GM21576 (cell line): ENCODE results near the gene SLC25A26.
"Not testable (repeated sequence)": the region's sequence is repeated elsewhere in the genome, so short reads cannot be mapped to it uniquely, and the experiment has no call there.

ENCODE experiments used
- ATAC-seq: cut with Tn5 transposase; IDR thresholded peaks from one replicate; pipeline ENCODE4 v1.9.1; 2021; ENCODE audit warnings: mild to moderate bottlenecking, moderate library complexity; ENCODE audit not compliant: unreplicated experiment

SLC25A26 gene

DNA sequence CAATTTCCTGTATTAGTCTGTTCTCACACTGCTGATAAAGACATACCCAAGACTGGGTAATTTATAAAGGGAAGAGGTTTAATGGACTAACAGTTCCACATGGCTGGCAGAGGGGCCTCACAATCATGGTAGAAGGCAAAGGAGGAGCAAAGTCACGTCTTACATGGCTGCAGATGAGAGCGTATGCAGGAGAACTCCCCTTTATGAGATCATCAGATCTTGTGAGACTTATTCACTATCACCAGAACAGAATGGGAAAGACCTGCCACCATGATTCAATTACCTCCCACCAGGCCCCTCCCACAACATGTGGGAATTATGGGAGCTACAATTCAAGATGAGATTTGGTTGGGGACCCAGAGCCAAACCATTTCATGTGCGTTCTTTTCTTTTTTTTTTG, 5.3 kb downstream of the SLC25A26 start:
- not testable (repeated sequence) for ATAC-seq

- ATAC-seq, result no peak
Observed at GRCh38 chr3:66227051-66227450, 6.2 kb downstream of the SLC25A26 start.

DNA sequence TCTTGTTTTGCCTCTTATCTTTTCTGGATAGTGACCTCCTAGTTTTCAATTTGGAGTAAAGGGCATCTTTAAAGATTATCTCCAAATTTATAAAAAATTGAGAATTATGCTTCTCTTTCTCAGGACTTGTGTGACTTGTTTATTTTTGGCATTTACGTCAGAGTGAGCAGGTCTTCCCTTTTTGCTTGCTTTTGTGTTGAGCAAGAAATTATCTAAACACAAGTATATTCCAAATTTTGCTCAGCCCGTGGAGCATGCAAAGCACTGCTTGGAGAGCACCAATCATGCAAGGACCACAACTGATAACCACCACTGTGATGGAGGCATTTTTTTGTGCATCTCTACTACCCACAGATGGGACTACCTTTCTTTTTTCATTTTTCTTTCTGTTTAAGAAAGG, 7.1 kb downstream of the SLC25A26 start:
- ATAC-seq, result no peak

- peak; percentile 41 for ATAC-seq
Observed at GRCh38 chr3:66228707-66229106, 7.9 kb downstream of the SLC25A26 start.

- no peak for ATAC-seq
Observed at GRCh38 chr3:66229931-66230330, 9.1 kb downstream of the SLC25A26 start.

DNA sequence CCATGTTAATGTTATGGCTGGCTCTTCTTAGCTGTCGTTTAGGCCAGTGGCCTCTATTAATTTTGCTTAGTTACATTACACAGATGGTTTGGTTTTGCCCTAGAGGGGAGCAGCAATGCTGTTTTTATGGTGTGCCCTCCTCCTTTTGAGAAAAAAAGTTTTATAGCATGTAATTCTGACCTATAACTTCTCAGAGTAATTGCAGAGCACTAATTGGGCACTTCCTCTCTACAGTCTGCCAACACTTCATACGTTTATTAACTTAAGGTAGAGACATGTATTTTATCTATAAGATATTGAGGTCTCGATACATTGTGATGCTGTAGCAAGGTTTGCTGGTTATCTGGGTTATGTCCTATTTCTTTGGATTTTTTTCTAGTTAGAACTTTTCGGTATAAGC, 12.2 kb downstream of the SLC25A26 start:
- ATAC-seq, result no peak

DNA sequence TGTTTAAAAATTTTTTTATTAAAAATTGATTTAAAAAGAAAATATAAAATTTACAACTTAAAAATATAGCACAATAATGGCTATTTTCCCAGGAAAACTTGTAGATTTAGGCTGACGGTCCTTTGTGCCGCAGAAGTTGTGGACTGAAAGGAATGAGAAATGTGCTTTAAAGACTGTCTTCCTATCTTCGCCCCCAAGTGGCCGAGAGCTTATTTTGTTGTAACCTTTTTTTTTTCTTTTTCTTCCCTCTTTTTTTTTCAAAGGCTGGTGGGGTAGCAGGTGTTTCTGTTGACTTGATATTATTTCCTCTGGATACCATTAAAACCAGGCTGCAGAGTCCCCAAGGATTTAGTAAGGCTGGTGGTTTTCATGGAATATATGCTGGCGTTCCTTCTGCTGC, 15.5 kb downstream of the SLC25A26 start:
- no peak for ATAC-seq

- ATAC-seq, result no peak
Observed at GRCh38 chr3:66237552-66237951, 16.8 kb downstream of the SLC25A26 start.

GRCh38 chr3:66239513-66240123, 18.8 kb downstream of the SLC25A26 start:
- ATAC-seq, result no peak

DNA sequence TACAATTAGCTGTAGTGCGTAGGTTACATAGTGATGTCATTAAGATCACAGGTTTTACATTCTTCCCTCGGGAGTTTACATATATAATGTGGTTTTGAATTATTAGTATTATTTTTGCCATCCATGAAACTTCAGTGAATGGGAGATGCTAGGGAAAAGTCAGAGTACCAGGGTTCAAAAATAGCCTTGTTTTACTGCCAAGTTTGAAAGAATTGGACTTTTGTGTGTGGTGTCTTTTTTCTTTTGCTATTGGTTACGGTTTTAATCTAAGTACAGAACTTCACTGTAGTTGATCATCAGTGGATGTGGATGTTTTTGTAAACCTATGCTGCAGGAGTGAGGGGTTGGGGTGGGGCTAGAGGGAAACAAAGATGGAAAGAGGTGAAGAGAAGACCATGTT, 20.7 kb downstream of the SLC25A26 start:
- no peak for ATAC-seq

GRCh38 chr3:66242788-66243464, 22.1 kb downstream of the SLC25A26 start:
- no peak for ATAC-seq

- no peak for ATAC-seq
Observed at GRCh38 chr3:66248641-66249040, 27.8 kb downstream of the SLC25A26 start.

DNA sequence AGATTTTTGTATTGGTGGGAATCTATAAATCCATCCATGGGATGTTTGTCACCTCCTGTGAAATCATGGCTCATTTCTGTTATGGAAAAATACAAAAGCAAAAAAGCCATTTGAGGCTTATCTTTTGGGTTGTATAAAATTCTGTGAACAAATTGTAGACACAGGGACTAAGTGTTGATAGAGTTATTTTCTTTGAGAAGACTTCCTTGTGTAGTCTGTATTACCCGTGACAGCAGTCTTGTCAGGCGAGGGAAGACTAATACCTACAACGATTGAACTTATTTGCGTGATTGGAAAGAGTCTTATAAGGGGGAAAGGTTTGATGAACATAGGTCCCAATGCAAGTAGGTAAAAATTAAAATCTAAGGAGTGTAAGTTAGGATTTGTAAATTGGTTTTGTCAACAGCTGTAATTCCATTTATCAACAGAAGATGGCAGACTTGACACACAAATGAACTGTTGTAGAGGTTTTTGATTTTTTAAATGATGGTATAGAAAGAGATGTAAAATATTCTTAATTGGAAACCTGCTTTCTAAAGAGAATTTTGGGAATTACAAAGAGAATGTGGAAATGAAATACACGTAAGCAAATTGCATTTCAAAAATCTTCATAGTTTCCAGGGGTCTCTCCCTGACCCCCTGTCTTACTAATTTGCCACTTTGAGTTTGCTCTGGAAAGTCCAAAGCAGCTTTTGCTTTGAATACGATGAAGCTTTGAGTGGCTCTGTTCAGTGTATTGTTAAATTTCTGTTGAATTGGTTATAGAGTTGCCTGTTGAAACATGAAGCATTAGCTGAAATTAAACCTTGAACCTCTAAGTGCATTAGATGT, 33.2 kb downstream of the SLC25A26 start:
- no peak for ATAC-seq

DNA sequence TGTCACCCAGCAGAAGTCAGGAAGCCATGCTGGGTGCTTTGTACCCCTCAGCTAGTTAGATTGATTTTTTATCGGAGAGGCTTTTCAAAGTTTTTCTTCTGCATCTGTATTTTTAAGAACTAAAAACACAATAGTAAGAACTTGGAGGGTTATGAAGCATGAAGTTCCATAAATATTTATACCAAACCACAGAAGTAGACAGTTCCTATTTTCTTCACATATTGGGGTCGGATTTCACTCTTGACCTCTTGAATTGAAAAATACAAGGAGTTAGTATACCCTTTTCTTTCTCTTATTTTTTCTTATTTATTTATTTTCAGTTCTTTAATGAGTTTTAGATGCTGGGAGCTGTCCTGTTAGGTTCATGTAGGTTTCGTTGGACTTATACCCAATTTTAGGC, 35.1 kb downstream of the SLC25A26 start:
- ATAC-seq, result no peak

DNA sequence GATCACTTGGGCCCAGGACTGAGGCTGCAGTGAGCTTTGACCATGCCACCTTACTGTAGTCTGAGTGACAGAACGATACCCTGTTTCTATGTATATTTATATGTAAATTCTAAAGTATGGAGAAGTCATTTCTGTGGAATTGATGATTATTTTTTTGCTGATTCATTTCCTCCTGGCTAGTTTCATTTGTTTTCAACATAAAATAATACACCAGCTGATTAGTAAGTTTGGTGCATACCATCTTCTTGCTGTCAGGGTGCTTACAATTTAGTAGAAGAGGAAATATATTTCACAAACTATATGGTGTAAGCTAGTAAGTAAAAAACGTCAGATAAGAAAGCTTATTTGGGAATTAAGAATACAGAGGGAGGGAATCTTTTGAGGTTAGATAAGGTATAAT, 36.0 kb downstream of the SLC25A26 start:
- no peak for ATAC-seq

GRCh38 chr3:66259566-66260255, 38.9 kb downstream of the SLC25A26 start:
- ATAC-seq, result no peak

GRCh38 chr3:66260431-66260830, 39.6 kb downstream of the SLC25A26 start:
- ATAC-seq, result no peak

- no peak for ATAC-seq
Observed at GRCh38 chr3:66261355-66261754, 40.6 kb downstream of the SLC25A26 start.

- no peak for ATAC-seq
Observed at GRCh38 chr3:66265649-66266048, 44.8 kb downstream of the SLC25A26 start.

- ATAC-seq, result no peak
Observed at GRCh38 chr3:66266551-66266950, 45.8 kb downstream of the SLC25A26 start.

DNA sequence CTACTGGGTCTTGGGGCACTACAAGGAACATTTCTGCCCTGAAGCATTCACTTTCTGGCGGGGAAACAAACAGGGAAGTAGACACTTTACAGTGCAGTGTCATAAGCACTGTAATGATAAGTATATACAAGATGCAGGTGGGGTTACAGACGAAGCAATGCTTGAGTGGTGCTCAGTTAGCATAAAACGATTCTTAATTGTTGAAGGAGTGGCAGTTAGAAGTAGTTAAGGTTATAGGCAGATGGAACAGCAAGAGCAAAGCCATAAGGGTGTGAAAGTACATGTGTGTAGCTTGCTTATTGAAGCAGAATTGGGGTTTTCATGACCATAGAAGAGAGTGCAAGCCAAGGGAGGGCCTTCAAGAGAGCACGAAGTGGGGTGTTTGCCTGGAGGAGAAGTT, 46.2 kb downstream of the SLC25A26 start:
- ATAC-seq, result peak; percentile 56
